ENCODE data around the gene GCKR. TPM values are rescaled to one million over a fixed set of nuclear protein-coding genes. Genes with fewer than 3 reads are reported as not detected.

Gene GCKR
- total and polyA plus RNA-seq, 2 of the 13 experiments (the other 11 are each of a cell fraction or from before 2014, with no cell fraction given): 15.2 to 48.3 TPM

DNA sequence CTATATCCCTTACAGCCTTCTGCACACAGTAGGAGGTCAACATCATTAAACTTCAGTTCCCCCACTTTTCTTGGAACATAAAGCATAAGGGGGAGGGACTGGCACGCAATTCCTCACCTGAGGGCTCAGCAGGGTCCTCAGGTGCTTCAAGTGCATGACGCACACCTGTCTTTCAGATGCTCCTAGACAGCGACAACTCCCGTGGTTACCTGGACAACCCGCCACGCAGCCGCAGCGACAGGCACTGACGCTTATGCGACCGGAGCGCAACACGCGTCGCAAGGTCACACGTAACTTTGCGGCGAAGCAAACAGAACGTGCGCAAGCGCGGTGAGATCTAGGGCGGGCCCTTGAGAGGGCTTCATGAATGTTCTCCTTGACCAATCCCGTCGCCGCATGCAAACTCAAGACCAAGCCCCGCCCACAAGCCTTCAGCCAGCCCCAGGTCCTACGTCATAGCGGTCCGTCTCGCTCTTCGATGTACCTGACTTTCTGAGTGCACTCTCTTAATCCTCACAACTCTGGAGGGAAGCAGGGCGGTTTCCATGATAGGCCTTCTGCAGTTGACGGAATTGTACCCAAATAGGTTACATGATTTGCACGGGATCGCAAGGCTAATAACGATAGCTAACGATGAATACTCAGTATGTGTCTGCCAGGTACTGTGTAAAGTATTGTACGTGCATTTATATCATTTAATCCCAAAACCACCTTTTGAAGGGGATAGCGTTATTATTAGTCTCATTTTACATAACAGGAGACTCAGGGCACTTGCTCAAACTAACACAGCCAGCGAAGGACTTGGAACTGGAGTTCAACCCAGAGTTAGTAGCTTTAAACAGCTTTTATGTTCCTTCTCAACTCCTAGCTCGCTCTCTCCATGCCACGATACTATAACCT is 6.9 kb upstream of the GCKR start, which contains the start of gene IFT172 (continued):
- TF ChIP-seq SUZ12 (IDR thresholded peaks at IDR 0.05; ENCODE audit: low read depth, low read length) (no peak), REL (CRISPR knock-in tag; conservative IDR thresholded peaks at IDR 0.05) (no peak), XRCC5 (optimal IDR thresholded peaks at IDR 0.05; ENCODE audit: low read length) (peak; percentile 85), ZBTB7B (CRISPR knock-in tag; IDR thresholded peaks at IDR 0.05) (peak; percentile 42; the same call in 1 of the 2 replicates), DMAP1 (CRISPR knock-in tag; IDR thresholded peaks at IDR 0.05) (peak; percentile 76; the same call in 1 of the 2 replicates), EED (CRISPR knock-in tag; IDR thresholded peaks at IDR 0.05) (no peak), POLR2AphosphoS5 (IDR thresholded peaks at IDR 0.05; ENCODE audit: low read depth, low read length) (peak; percentile 98), NBN (conservative IDR thresholded peaks at IDR 0.05) (no peak), ZNF616 (CRISPR knock-in tag; IDR thresholded peaks at IDR 0.05; ENCODE audit: low read depth) (peak; percentile 74; the same call in 1 of the 2 replicates), SMYD3 (CRISPR knock-in tag; IDR thresholded peaks at IDR 0.05) (peak; percentile 87), MBNL3 (CRISPR knock-in tag; conservative IDR thresholded peaks at IDR 0.05) (no peak), MYNN (CRISPR knock-in tag; IDR thresholded peaks at IDR 0.05; ENCODE audit: low read depth) (no peak; the same call in 1 of the 2 replicates), ZNF350 (CRISPR knock-in tag; IDR thresholded peaks at IDR 0.05; ENCODE audit: borderline replicate concordance, low read depth) (peak; percentile 72), SIN3A (IDR thresholded peaks at IDR 0.05; ENCODE audit: borderline replicate concordance, low read depth, low read length) (peak; percentile 99), REXO4 (CRISPR knock-in tag; IDR thresholded peaks at IDR 0.05; ENCODE audit: borderline replicate concordance) (no peak), ARNT (IDR thresholded peaks at IDR 0.05) (no peak), RFXAP (CRISPR knock-in tag; IDR thresholded peaks at IDR 0.05; ENCODE audit: borderline replicate concordance) (no peak)
- TF ChIP-seq, protein P1, sequence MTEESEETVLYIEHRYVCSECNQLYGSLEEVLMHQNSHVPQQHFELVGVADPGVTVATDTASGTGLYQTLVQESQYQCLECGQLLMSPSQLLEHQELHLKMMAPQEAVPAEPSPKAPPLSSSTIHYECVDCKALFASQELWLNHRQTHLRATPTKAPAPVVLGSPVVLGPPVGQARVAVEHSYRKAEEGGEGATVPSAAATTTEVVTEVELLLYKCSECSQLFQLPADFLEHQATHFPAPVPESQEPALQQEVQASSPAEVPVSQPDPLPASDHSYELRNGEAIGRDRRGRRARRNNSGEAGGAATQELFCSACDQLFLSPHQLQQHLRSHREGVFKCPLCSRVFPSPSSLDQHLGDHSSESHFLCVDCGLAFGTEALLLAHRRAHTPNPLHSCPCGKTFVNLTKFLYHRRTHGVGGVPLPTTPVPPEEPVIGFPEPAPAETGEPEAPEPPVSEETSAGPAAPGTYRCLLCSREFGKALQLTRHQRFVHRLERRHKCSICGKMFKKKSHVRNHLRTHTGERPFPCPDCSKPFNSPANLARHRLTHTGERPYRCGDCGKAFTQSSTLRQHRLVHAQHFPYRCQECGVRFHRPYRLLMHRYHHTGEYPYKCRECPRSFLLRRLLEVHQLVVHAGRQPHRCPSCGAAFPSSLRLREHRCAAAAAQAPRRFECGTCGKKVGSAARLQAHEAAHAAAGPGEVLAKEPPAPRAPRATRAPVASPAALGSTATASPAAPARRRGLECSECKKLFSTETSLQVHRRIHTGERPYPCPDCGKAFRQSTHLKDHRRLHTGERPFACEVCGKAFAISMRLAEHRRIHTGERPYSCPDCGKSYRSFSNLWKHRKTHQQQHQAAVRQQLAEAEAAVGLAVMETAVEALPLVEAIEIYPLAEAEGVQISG (CRISPR knock-in tag; IDR thresholded peaks at IDR 0.05): peak; percentile 76
- TF ChIP-seq, protein P2, sequence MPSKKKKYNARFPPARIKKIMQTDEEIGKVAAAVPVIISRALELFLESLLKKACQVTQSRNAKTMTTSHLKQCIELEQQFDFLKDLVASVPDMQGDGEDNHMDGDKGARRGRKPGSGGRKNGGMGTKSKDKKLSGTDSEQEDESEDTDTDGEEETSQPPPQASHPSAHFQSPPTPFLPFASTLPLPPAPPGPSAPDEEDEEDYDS (CRISPR knock-in tag; IDR thresholded peaks at IDR 0.05): no peak; the same call in 1 of the 2 replicates
- TF ChIP-seq, protein P3, sequence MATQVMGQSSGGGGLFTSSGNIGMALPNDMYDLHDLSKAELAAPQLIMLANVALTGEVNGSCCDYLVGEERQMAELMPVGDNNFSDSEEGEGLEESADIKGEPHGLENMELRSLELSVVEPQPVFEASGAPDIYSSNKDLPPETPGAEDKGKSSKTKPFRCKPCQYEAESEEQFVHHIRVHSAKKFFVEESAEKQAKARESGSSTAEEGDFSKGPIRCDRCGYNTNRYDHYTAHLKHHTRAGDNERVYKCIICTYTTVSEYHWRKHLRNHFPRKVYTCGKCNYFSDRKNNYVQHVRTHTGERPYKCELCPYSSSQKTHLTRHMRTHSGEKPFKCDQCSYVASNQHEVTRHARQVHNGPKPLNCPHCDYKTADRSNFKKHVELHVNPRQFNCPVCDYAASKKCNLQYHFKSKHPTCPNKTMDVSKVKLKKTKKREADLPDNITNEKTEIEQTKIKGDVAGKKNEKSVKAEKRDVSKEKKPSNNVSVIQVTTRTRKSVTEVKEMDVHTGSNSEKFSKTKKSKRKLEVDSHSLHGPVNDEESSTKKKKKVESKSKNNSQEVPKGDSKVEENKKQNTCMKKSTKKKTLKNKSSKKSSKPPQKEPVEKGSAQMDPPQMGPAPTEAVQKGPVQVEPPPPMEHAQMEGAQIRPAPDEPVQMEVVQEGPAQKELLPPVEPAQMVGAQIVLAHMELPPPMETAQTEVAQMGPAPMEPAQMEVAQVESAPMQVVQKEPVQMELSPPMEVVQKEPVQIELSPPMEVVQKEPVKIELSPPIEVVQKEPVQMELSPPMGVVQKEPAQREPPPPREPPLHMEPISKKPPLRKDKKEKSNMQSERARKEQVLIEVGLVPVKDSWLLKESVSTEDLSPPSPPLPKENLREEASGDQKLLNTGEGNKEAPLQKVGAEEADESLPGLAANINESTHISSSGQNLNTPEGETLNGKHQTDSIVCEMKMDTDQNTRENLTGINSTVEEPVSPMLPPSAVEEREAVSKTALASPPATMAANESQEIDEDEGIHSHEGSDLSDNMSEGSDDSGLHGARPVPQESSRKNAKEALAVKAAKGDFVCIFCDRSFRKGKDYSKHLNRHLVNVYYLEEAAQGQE (IDR thresholded peaks at IDR 0.05; ENCODE audit: borderline replicate concordance in 1 of 2, low read depth in 1 of 2, low read length in 2 of 2): no peak; a peak in 1 of 4 replicates
- TF ChIP-seq, protein P4, sequence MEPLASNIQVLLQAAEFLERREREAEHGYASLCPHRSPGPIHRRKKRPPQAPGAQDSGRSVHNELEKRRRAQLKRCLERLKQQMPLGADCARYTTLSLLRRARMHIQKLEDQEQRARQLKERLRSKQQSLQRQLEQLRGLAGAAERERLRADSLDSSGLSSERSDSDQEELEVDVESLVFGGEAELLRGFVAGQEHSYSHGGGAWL (CRISPR knock-in tag; IDR thresholded peaks at IDR 0.05): peak; percentile 69
- TF ChIP-seq, protein P5, sequence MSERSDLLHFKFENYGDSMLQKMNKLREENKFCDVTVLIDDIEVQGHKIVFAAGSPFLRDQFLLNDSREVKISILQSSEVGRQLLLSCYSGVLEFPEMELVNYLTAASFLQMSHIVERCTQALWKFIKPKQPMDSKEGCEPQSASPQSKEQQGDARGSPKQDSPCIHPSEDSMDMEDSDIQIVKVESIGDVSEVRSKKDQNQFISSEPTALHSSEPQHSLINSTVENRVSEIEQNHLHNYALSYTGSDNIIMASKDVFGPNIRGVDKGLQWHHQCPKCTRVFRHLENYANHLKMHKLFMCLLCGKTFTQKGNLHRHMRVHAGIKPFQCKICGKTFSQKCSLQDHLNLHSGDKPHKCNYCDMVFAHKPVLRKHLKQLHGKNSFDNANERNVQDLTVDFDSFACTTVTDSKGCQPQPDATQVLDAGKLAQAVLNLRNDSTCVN (CRISPR knock-in tag; IDR thresholded peaks at IDR 0.05; ENCODE audit: borderline replicate concordance): peak; percentile 15; the same call in 1 of the 2 replicates

Data from HepG2 (cell line).